Activated T-cell treated with anti-CD3 and anti-CD28 coated beads for 4 hours (primary cell): ENCODE data around the gene COL6A2.

ENCODE experiments used
- DNase-seq: peaks from one replicate; pipeline ENCODE4 v3.0.0-alpha.2; 2020

Gene COL6A2

DNA sequence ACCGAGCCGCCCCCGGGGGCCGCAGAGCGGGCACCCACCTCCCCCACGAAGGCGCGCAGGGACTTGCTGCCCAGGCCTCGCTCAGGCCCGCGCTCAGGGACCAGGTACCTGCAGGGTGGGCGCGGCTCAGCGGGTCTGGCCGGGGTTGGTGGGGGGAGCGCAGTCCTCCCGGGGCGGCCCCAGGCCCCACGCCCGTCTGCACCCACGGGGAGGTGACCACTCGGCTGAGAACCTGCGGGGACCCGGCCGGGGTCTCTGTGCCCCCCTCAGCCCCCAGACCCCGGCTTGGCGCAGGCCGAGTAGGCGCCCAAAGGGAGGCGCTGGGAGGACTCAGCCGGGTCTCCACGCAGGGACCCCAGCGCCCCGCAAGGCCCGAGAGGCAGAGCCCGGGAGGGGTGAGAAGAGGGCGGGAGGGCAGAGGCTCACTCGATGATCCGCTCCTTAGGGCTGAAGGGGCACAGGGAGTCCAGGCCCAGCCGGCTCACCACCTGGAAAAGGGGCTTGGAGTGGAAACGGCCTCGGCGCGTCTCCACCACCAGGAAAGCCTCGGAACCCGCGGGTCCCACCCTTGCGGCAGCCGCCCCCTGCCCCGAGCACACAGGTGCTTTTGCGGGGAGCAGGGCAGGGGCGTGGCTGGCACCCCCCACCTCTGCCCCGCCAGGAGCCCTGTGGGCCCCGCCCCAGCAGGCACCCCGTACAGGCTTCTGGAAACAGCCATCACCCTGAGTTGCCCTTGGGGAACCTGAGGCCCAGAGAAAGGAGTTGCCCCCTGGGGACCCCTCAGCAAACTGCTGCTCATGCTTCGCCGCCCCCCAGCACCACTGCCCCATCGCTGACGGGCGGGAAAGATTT, 48.2 kb downstream of the COL6A2 start:
- DNase-seq: no peak

GRCh38 chr21:46146856-46147255, 48.9 kb downstream of the COL6A2 start:
- DNase-seq: no peak

DNA sequence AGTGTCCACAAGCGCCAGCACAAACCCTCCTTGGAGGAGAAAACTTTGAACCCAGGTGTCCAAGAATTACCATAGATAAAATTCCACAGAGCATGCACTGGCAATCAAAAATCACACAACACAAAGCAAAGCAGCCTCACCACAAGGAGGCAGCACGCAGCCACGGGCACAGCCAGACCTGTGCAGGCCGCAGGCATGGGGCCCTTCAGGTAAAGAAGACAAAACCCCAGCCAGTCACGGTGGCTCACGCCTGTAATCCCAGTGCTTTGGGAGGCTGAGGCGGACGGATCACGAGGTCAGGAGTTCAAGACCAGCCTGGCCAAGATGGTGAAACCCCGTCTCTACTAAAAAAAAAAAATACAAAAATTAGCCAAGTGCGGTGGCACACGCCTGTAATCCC, 49.5 kb downstream of the COL6A2 start:
- peak; percentile 29 for DNase-seq

DNA sequence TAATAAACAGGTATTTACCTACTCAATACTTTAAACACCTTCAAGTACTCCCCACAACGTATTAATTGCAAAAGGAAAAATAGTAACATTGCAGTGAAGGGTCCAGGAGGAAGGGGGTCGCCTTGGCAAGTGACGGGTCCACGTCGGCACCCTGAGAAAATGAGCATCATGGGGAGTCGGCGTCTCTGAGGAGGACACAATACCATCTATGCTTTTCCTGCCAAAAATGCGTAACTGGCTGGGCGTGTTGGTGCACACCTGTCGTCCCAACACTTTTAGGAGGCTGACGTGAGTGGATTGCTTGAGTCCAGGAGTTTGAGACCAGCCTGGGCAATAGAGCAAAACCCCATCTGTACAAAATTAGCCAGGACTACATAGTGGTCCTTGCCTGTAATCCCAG, 50.2 kb downstream of the COL6A2 start:
- DNase-seq: no peak

- no peak for DNase-seq
Observed at GRCh38 chr21:46149205-46149901, 51.4 kb downstream of the COL6A2 start.

GRCh38 chr21:46150073-46150472, 52.2 kb downstream of the COL6A2 start:
- DNase-seq: no peak

DNA sequence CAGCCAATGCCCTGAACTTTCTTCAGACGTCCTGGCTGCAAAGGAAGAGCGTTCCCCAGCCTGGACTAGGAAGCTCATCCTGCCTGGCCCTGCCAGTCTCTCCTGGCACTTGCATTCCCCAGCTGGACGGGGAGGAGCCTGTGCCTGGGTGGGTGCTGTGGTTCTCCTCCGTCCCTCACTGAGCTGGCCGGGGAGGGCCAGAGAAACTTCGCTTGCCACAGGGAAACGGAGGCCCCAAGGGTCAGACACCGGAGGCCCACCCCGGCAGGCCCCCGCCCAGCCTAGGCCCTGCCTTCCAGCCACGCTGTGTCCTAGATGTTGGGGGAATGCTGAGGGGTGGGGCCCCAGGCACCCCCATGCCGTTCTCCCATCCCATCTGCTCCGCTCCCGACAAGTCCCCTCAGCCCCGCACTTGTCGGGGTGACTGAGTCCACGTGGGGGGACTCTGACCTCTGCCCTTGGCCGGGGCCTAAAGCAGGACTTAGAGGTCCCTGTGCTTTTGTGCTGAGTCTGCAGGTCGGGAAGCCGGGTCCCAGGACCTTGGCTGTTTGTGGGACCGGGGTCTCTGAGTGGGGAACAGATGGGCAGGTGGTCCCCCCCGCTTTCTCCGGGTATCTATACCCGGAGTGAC, 52.7 kb downstream of the COL6A2 start:
- no peak for DNase-seq

DNA sequence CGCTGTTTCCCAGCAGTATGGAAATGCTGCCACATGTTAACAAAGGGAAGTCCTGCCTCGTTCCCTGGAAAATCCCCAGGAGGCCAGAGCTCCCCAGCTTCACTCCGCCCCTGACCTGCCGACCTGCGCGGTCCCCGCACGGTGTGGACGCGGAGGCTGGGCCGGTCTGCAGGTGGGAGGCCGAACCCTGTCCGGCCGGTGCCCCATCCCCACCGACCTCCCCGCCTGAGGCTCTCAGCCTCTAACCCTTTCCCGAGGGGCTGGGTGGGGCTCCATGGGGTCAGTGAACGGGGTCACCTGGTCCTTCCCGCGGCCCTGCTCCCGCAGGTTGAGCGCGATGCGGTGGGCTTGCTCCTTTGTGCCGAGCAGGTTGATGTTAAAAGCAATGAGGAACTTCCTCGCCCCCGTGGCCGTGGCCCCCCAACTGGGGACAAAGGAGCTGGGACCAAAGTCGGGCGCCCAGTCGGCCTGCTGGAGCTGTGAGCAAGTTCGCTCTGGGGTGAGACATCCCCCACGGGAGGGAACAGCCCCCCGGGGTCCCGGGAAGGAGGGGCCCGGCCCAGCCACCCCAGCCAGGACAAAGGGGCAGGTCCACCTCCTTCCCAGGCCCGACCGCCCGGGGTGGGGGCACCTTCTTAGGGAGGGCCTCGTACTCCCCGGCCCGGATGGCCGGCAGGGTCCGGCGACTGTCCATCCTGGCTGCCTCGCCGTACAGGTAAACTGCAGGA, 53.5 kb downstream of the COL6A2 start:
- DNase-seq: no peak

DNA sequence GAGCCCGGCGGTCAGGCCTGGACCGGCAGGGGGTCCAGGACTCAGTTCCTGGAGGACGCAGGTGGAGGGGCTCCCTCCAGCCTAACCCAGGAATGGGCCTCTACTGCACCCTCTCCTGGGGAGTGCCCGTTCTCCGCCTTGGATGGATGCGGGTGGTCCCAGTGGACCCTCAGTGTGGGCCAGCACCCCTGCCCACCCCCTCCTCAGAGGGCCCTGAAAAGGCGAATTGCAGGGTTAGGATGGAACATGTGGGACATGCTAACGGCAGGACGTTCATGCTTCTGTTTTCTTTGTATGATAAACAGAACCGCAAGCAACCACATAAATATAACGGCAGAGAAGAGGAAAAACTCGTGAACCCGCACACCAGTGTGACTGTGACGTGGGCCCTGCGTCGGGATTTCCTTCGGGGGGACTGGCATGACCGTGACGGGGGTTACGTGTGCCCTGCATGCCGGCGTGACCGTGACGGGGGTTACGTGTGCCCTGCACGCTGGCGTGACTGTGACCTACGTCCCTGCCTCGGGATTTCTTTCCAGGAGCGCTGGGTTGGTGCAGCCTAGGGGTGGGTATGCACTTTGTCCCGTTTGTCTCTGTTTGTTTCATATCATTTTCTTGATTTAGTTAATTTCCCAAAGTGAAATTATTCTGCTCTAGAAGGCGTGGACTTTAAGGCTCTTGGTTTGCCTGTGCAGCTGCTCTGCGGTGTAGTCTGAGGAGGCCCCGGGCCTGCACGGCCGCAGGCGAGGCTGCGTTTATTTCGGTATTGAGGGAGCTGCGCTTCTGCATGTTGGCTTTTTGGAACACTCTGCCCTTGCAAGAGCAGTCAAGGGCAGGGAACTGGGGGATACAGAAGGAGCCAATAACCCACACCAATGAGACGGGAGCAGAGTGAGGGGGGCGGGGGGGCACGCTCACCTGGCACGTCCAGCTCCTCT, 54.3 kb downstream of the COL6A2 start:
- no peak for DNase-seq

- no peak for DNase-seq
Observed at GRCh38 chr21:46152927-46153246, 55.0 kb downstream of the COL6A2 start.

DNA sequence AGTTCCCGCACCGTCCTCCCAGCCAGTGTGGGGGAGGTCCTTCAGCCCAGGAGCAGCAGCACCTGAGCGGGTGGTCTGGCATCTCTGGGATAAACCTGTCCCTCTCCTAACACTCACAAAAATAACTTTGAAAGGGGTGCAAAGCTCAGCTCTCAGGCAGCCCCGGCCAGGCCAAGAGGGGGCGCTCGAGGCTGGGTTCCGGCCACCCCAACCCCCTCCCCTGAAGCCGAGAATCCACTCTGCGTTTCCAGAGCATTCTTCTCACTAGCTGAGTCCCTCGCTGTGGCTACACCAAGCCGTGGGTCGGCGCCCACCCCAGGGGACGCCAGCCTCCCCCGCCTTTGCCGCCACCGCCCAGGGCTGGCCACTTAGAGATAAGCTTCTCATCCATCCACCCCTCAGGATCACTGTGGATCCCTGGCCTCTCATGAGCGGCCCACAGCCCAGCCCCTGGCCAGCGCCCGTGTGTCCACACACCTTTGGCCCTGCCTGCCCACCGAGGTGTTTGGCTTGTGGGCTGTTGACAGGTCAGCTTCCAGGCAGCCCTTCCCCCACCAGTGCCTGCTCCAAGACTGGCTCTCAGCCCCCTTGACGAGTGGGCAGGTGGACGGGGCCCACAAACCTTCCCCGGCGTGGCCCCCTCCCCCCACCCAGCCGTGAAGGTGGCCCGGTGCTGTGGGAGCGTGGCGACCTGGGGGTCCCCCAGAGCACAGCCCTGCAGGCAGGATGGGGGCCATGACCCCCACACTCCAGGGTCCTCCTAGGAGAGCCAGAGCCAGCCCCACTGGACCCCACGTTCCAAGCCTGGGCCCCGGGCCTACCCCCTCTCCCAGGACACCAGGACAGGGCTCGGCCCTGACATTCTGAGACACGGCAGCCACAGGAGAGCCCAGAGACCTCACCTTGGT, 55.6 kb downstream of the COL6A2 start:
- peak; percentile 43 for DNase-seq

GRCh38 chr21:46154155-46154954, 56.4 kb downstream of the COL6A2 start:
- DNase-seq: no peak

DNA sequence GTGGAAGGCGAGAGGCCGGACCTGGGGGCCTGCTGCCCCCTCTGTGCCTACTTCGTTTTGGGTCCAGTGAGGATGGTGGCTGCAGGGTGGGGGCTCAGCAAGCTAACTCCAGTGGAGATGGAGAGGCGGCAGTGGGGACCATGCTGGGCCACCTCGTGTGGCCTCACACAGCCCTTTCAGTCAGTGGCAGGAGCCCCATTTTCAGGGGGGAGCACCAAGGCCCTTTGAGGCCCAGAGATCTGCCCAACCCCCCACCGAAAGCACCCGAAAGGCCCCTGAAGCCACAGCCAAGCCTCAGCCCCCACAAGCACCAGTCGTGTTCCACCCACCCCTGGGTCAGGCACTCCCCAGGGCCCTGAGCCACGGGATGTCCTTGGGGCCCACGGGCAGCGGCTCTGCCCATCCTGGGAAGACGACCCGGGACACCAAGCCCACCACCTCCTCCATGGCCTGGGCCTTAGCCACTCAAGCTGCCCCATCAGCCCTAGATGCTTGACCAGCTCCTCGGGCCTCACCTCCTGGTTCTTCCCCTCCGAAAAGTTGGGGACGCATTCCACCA, 57.1 kb downstream of the COL6A2 start:
- DNase-seq: no peak

- no peak for DNase-seq
Observed at GRCh38 chr21:46155514-46156377, 57.8 kb downstream of the COL6A2 start, which contains the start of gene FTCD. FTCD (minus strand) TSS chr21:46155579; CDS start chr21:46155523, 56 bp downstream.

DNA sequence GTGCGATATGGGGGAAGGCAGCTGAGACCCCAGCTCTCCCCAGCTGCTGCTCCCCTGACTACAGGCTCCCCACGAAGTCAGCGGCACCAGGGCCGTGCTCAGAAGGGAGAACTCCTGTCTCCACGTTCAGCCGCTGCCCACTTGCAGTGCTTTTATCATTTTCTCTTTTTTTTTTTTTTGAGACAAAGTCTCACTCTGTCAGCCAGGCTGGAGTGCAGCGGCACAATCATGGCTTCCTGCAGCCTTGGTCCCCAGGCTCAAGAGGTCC, 58.4 kb downstream of the COL6A2 start:
- no peak for DNase-seq

GRCh38 chr21:46156678-46157077, 58.8 kb downstream of the COL6A2 start:
- no peak for DNase-seq

GRCh38 chr21:46157396-46157986, 59.6 kb downstream of the COL6A2 start:
- DNase-seq: no peak

DNA sequence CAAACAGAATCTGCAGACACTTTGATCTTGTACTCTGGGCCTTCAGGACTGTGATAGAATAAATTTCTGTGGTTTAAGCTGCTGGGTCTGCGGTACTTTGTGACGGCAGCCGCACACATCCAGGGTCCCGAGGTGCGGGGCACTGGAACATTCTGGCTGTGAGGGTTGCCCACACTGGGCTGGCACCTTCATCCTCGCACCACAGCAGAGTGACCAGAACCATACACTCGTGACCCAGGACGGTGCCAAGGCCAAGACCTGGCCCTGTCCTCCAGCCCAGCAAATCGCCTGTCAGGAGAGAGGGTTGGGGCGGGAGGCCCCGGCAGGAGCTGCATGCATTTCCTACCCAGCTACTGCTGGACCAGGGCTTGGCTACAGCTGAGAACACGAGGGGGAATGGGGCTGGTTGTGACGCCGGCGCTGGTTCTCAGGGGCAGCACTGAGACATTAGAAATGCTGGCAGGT, 60.1 kb downstream of the COL6A2 start:
- no peak for DNase-seq
